Thyroid gland (tissue), 4 donors: ENCODE data around the gene ABCC3. TPM values are rescaled to one million over a fixed set of nuclear protein-coding genes. Genes with fewer than 3 reads are reported as not detected.

Source experiments
- DNase-seq, 2 donors: peaks; one replicate each; pipeline ENCODE4 v3.0.0-alpha.2; 2019
- H3K27ac ChIP-seq, 3 donors: fragments of 200-600 bp; sonication (generic); 1 replicate in 2 of 3; 2 replicates in 1 of 3; pipeline ENCODE4 v1.5.1; 2016 to 2019; ENCODE audit warnings: mild to moderate bottlenecking in 1 of 3, moderate library complexity in 1 of 3
- H3K27me3 ChIP-seq: fragments of 200-600 bp; sonication (generic); one replicate; pipeline ENCODE4 v1.5.1; 2019
- H3K36me3 ChIP-seq, 2 donors: fragments of 200-600 bp; sonication (generic); one replicate each; pipeline ENCODE4 v1.5.1; 2016 to 2019
- H3K4me1 ChIP-seq, 2 donors: fragments of 200-600 bp; sonication (generic); one replicate each; pipeline ENCODE4 v1.5.1; 2017 to 2019
- H3K4me3 ChIP-seq, 3 donors: fragments of 200-600 bp; sonication (generic); replicated peaks in 1 of 3; 1 replicate in 2 of 3; 2 replicates in 1 of 3; pipeline ENCODE4 v1.5.1; 2016; ENCODE audit warnings: mild to moderate bottlenecking in 1 of 3
- H3K9me3 ChIP-seq: fragments of 200-600 bp; sonication (generic); one replicate; pipeline ENCODE4 v1.5.1; 2017
- CTCF ChIP-seq, 6 experiments: fragments of 200-600 bp in 3 of 6; fragments of 450-650 bp in 3 of 6; sonication (generic) in 3 of 6; IDR thresholded peaks; one replicate each; pipeline ENCODE4 v1.5.1; 2016 to 2019; ENCODE audit warnings: antibody characterized with exemption in 6 of 6, mild to moderate bottlenecking in 2 of 6, inconsistent platforms in 1 of 6, moderate library complexity in 1 of 6
- POLR2A ChIP-seq, 2 donors: fragments of 450-650 bp; IDR thresholded peaks; one replicate each; pipeline ENCODE4 v1.6.1; 2017; ENCODE audit warnings: antibody characterized with exemption in 2 of 2, mild to moderate bottlenecking in 2 of 2, moderate library complexity in 1 of 2
- WGBS, 2 donors: methylation state at CpG; one replicate each; pipeline ENCODE4 v1.1.5; 2017; 5-methylcytosine and 5-hydroxymethylcytosine counted together
- intact Hi-C: fragments of 100-400 bp; cut with DNase I; formaldehyde crosslinking; loops from one replicate; pipeline ENCODE4 v1.15.1; 2023
- total RNA-seq, 4 donors: library from RNA; depleted of rRNA; stranded (reverse); fragments of >200 nt; gene quantifications; one replicate each; pipeline ENCODE4 v1.2.3, GENCODE V29; 2016

The ABCC3 gene
- total RNA-seq, 4 donors from 2014 or later, result 51.0 to 189 (median 131) TPM

- Histone ChIP-seq H3K9me3 (no peaks in the 10 kb centered on the region), H3K4me3 (no peak overlapping the region), H3K36me3 (no peaks in the 10 kb centered on the region), H3K27me3 (no peaks in the 10 kb centered on the region), H3K4me1 (peaks cover 32 to 37% of the 10 kb centered on the region in 2 donors), H3K27ac (no peak overlapping the region)
- TF ChIP-seq POLR2A (IDR thresholded peaks at IDR 0.05) (no peak), CTCF (IDR thresholded peaks at IDR 0.05) (no peak)
- intact Hi-C loops, result loop anchor here (5.0 to 10.0 kb wide), 2 partner anchors 52 to 199 kb away; partner anchors contain the start of gene ABCC3
- no peak for DNase-seq
- WGBS, 2 donors, result 84 to 93% methylated on average over 5 of the region's 5 CpGs
Measured at GRCh38 chr17:50684288-50684611, 49.6 kb downstream of the ABCC3 start.

DNA sequence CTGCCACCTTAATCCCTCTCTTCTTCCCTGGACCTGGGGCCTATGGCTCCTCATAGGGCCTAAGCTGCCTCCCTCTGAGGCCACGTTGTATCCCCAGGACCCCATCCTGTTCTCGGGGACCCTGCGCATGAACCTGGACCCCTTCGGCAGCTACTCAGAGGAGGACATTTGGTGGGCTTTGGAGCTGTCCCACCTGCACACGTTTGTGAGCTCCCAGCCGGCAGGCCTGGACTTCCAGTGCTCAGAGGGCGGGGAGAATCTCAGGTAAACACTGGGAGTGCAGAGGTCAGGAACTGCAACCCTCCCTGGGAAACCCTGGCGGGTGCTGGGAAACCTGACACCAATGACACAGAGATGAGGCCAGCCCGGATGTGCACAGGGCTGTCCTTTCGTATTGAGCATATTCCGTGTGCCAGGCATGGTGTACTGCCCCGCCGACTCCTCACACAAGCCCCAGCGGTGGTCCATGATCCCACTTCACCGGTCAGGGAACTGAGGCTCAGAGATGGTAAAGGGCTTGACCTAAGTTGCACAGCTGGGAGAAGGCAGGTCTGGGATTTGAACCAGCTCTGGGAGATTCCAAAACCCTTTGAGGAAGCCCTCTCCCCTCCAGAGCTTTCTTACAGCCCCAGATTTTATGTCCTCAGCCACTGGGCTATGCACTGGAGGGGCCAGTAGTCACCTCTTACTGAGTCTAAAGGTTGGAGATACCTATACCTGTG is 50.1 kb downstream of the ABCC3 start:
- no peaks in the 10 kb centered on the region for H3K9me3 ChIP-seq
- no peak for TF ChIP-seq CTCF (IDR thresholded peaks at IDR 0.05)
- TF ChIP-seq POLR2A (IDR thresholded peaks at IDR 0.05), result no peak
- no peak overlapping the region for H3K4me3 ChIP-seq
- WGBS, 2 donors, result 84 to 89% methylated on average over 15 of the region's 15 CpGs
- H3K4me1 ChIP-seq, result peaks cover 37 to 42% of the 10 kb centered on the region in 2 donors
- DNase-seq, result no peak
- H3K27ac ChIP-seq, result no peak overlapping the region
- no peaks in the 10 kb centered on the region for H3K36me3 ChIP-seq
- no peaks in the 10 kb centered on the region for H3K27me3 ChIP-seq
- intact Hi-C loops, result loop anchor here (5.0 to 10.0 kb wide), 2 partner anchors 52 to 200 kb away; partner anchors contain the start of gene ABCC3

DNA sequence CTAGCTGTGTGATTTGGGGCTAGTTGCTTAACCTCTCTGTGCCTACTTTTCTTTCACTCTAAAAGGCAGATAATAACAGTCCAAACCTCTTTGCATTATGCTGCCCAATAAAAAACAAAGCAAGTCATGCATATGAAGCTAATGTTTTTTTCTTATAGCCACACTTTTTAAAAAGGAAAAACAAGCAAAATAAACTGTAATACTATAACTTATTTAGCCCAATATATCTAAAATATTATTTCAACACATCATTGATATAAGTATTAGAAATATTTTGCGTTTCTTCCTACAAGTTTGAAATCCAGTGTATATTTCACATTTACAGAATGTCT is 50.6 kb downstream of the ABCC3 start:
- DNase-seq, result no peak
- Histone ChIP-seq H3K4me1 (peaks cover 41 to 46% of the 10 kb centered on the region in 2 donors), H3K27me3 (no peaks in the 10 kb centered on the region), H3K27ac (no peak overlapping the region), H3K4me3 (no peak overlapping the region), H3K9me3 (no peaks in the 10 kb centered on the region), H3K36me3 (no peaks in the 10 kb centered on the region)
- intact Hi-C loops, result loop anchor here (10.0 kb wide), 1 partner anchor 200 kb away; no protein-coding TSS in a partner anchor
- 91 to 94% methylated on average over 1 of the region's 1 CpG for WGBS, 2 donors
- TF ChIP-seq CTCF (IDR thresholded peaks at IDR 0.05) (no peak), POLR2A (IDR thresholded peaks at IDR 0.05) (no peak)

- Histone ChIP-seq H3K27ac (peak overlapping the region; percentile 46 to 60 (median 57)), H3K9me3 (no peaks in the 10 kb centered on the region), H3K27me3 (no peaks in the 10 kb centered on the region), H3K4me1 (peaks cover 46 to 52% of the 10 kb centered on the region in 2 donors), H3K4me3 (no peak overlapping the region), H3K36me3 (no peaks in the 10 kb centered on the region)
- DNase-seq, result peak in 1 of 2 donors; percentile 27
- 60 to 61% methylated on average over 15 to 17 of the region's 17 CpGs for WGBS, 2 donors
- intact Hi-C loops, result loop anchor here (10.0 kb wide), 1 partner anchor 201 kb away; no protein-coding TSS in a partner anchor
- TF ChIP-seq CTCF (IDR thresholded peaks at IDR 0.05) (no peak), POLR2A (IDR thresholded peaks at IDR 0.05) (no peak)
Measured at GRCh38 chr17:50685691-50686493, 51.2 kb downstream of the ABCC3 start.
